ENCODE data around the gene BTNL9.
"Not testable (repeated sequence)": the region's sequence is repeated elsewhere in the genome, so short reads cannot be mapped to it uniquely, and the experiment has no call there.

Gene BTNL9

DNA sequence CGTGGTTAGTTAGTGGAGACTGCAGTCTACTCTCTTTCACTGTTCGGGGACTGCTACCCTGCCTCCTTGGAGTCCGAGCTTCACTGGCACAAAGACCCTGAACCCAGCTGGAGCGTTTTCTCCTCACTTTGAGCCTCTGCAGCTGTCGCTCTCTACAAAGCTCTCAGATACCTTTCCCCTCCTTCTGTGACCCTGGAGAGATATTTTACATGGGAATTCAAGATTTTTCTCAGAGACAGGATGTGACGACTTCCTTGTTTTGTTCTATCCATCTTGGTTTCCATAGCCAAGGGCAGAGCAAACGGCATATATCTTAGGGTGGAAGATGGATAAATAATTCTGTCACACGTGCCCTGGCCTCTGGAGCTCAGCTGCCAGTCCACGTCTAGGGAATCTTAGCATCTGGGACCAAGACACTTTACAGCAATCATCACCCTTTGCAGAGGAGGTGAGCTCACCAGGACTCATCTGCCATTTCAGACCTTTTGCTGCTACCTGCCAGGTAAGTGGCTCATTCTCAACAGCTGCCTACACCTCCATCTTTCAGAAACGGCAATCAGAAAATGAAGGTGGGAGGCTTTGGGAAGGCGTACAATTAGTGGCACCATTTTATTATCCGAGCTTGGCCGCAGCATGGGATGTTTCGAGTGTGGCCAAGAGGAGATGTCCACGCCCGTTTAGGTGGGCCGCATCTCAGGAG is at the start of gene BTNL9:
TSS of gene BTNL9 (plus strand) at position 336 of the 700 bp plus-strand sequence. CDS start 5,224 bp downstream, outside the sequence.
- DNase-seq (ENCODE audit: low read depth in 2 of 3, low spot score in 1 of 3): no peak

DNA sequence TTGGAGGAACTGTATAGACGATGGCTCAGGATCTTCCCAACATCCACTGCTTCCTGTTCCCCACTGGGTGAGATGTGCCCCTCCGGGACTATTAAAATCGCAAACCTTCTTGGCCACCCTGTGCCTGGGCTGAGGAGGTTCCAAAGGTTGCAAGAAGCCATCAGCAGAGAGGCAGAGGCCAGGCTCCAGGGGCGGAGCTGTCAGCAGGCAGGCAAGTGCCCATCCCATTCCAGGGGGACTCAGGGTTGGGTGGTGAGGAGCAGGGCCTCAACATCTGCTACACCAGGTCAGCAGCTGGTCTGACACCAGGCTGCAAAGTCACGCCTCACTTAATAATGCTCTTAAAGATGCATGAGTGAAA is 49.2 kb upstream of the BTNL9 start:
- DNase-seq (ENCODE audit: low read depth in 2 of 3, low spot score in 1 of 3): no peak

DNA sequence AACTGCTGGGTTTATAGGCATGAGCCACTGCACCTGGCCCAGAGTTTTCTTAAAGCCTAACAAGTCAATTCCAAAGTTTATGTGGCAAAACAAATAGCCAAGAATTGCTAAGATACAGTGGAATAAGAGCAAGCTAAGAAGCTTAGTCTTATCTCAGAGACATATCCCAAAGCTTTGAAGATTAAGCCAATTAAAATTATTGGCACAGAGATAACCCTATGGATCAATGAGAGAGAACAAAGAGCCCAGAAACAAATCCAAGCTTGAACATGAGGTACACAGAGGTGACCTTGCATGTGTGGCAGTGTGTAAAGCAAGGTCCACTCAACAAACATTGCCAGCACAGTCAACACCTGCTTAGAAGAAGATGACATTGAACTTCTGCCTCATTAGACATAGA is 38.1 kb upstream of the BTNL9 start:
- DNase-seq (ENCODE audit: low read depth in 2 of 3, low spot score in 1 of 3): no peak

DNA sequence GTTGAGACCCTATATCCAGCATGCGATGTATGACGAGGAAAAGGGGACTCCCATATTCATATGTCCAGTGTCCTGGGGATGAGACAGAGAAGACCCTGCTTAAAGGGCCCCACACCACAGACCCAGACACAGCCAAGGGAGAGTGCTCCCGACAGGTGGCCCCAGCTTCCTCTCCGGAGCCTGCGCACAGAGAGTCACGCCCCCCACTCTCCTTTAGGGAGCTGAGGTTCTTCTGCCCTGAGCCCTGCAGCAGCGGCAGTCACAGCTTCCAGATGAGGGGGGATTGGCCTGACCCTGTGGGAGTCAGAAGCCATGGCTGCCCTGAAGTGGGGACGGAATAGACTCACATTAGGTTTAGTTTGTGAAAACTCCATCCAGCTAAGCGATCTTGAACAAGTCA is 34.3 kb upstream of the BTNL9 start:
- DNase-seq (ENCODE audit: low read depth in 2 of 3, low spot score in 1 of 3): no peak

DNA sequence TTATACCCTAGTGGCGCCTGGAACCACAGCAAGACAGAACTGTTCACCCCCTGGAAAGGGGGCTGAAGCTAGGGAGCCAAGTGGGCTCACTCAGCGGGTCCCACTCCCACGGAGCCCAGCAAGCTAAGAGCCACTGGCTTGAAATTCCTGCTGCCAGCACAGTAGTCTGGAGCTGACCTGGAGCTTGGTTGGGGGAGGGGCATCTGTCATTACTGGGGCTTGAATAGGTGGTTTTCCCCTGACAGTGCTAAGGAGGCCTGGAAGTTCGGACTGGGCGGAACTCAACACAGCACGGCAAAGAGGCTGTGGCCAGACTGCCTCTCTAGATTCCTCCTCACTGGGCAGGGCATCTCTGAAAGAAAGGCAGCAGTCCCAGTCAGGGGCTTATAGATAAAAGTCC is 31.9 kb upstream of the BTNL9 start:
- no peak for DNase-seq (ENCODE audit: low read depth in 2 of 3, low spot score in 1 of 3)

DNA sequence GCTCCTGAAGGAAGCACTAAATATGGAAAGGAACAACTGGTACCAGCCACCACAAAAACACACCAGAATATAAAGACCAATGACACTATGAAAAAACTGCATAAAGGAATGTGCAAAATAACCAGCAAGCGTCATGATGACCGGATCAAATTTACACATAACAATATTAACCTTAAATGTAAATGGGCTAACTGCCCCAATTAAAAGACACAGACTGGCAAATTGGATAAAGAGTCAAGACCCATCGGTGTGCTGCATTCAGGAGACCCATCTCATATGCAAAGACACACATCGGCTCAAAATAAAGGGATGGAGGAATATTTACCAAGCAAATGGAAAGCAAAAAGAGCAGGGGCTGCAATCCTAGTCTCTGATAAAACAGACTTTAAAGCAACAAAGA is 30.0 kb upstream of the BTNL9 start:
- not testable (repeated sequence) for DNase-seq (ENCODE audit: low read depth in 2 of 3, low spot score in 1 of 3)

DNA sequence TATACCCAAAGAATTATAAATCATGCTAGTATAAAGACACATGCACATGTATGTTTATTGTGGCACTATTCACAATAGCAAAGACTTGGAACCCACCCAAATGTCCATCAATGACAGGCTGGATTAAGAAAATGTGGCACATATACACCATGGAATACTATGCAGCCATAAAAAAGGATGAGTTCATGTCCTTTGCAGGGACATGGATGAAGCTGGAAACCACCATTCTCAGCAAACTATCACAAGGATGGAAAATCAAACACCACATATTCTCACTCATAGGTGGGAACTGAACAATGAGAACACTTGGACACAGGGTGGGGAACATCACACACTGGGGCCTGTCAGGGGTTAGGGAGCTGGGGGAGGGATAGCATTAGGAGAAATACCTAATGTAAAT is 25.4 kb upstream of the BTNL9 start:
- not testable (repeated sequence) for DNase-seq (ENCODE audit: low read depth in 2 of 3, low spot score in 1 of 3)

DNA sequence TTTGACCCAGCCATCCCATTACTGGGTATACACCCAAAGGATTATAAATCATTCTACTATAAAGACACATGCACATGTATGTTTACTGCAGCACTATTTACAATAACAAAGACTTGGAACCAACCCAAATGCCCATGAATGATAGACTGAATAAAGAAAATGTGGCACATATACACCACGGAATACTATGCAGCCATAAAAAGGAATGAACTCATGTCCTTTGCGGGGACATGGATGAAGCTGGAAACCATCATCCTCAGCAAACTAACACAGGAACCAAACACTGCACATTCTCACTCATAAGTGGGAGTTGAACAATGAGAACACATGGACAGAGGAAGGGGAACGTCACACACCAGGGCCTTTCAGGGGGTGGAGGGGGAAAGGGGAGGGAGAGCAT is 22.6 kb upstream of the BTNL9 start:
- not testable (repeated sequence) for DNase-seq (ENCODE audit: low read depth in 2 of 3, low spot score in 1 of 3)

DNA sequence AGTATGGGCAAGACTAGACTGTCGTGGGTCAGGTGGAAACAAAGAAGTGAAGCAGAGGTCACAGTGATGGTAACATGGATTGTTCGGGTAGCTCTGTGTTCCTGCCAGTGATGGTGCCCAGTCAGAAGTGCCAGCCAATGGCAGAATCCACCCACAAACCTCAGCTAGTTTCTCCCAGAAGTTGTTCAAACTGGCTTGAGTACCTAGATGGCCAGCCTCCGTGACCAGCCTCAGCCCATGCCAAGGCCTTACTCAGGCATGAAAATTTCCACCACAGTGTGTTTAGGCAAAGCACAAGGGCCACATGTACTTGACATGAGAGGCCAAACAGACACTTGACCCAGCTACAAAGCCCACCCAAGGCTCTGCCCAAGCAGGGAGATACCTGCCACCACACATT is 19.4 kb upstream of the BTNL9 start:
- no peak for DNase-seq (ENCODE audit: low read depth in 2 of 3, low spot score in 1 of 3)

DNA sequence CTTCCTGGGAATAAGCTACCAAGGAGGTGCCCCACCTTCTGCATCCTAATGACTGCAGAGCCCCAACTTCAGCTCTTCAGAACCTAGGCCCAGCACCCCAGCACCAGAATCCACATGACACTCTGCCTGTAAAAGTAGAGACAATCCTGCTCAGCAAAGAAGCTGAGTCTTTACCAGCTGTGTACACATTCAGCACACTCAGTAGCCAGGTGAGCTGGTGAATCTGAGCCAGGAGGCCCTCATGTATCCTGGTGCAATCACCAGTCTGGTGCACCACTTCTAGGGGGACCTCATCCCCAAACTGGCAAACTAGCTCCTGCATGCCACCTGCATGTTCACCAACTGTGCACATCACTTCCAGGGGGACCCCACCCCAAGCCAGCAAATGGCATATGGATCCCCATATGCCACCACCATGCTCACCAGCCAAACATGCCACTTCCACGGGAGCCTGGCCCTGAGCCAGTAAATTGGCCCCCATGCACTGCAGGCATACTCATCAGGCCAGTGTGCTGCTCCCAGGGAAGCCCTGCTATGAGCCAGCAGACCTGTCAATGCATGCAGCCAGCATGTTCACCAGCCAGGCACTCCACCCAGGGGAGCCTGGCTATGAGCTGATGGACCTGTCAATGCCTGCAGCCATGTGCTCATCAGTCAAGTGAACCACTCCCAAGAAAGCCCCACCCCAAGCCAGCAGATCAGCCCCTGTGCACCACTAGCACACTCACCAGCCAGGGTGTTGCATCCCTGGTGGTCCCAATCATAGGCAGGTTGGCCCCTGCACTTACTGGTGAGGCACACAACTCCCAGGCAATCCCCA is 15.6 kb upstream of the BTNL9 start:
- no peak for DNase-seq (ENCODE audit: low read depth in 2 of 3, low spot score in 1 of 3)

DNA sequence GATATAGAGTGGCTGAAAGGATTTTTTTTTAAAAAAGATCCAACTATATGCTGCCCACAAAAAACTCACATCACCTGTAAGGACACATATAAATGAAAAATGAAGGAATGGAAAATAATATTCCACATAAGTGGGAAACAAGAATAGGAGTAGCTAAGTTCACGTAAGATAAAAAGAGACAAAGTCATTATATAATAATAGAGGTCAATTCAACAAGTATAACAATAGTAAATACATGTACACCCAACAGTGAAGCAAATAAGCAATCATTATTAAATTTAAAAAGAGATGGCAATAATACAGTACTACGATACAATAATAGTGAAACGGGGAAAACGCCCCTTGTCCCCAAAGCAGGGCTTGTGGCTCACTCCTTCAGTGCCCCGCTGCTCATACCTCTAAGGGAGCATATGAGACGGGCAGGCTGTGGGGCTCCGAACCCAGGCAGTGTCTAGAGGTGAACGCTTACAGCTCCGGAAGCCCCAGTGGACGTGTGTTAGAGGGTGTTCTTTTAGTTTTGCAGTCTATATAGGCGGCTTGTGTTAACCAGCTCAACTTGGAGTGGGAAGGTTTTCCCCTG is 12.5 kb upstream of the BTNL9 start:
- DNase-seq (ENCODE audit: low read depth in 2 of 3, low spot score in 1 of 3): no peak

DNA sequence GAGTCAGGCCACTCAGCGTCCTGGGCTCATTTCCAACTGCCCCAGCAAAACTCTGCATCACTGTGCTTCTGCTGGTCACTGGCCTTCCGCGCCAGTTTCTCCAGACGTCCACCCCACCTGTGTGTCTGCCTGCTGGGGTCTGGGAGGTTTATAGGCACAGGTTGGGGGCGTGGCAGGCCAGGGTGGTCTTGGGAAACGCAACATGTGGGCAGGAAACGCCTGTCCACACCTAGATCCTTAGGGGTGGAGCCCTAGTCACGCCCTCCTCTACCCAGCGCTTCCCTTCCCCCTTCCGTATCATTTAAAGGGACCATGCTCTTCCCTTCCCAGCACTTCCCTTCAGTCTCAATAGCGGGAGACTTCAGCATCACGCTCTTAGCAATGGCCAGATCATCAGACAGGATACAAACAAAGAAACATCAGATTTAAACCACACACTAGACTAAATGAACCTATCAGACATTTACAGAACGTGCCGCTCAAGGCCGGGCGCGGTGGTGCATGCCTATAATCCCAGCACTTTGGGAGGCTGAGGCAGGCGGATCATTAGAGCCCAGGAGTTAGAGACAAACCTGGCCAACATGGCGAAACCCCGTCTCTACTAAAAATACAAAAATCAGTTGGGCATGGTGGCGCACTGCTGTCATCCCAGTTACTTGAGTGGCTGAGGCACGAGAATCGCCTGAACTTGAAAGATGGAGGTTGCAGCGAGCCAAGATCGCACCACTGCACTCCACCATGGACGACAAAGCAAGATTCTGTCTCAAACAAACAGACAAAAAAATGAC is 11.8 kb upstream of the BTNL9 start:
- DNase-seq (ENCODE audit: low read depth in 2 of 3, low spot score in 1 of 3): no peak

DNA sequence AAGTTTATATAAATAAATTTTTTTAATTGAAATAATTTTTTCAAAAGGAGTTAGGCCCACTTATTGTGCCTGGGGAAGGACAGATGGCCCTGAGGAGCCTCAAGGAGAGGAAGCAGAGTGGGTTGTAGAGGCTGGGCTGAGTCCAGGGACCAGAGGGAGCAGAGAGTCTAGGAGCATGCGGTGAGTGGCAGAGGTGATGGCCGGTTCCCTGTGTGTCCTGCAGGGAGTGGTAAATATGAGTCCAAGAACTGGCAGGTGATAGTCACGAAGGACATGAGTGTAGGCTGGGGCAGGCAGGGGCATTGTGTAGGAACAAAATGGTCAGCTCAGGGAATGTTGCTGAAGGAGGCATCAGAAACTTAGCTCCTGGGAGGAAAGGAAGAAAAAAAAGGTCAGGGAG is 8.3 kb upstream of the BTNL9 start:
- no peak for DNase-seq (ENCODE audit: low read depth in 2 of 3, low spot score in 1 of 3)

DNA sequence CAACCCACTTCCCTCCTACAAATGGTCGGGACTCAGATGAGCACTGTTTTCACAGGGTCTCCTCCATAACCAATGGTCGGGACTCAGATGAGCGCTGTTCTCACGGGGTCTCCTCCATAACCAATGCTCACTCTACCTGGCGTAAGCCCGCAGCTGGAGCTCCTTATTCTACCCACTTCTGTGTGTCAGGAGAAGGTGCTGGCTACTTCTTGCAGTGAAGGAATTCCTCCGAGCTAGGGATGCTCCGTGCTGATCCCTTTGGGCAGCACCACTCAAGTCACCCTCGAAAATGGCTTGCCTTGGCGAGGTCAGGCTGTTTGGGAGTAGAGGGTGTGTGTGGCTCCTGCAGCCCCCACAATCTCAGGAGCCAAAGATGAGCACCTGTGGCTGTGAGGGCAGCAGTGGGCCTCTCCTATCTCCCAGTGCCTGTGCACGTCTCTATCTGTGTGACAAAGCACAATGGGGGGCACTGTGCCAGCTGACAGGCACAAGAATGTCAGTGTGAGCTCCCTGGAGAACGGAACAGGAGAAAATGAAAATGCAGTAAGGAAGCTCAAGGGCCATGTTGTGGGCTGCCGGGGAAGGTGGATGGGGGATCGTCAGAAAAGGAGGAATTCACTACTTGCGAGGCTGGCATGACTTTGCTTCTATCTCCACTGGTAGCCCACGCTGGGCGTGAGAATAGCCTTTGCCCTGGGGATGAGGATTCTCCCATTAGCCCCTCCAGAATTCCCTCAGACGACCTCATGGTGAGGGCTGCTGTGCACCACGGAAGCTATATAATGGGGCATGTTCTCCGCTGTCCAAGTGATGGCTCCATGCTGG is 3.9 kb upstream of the BTNL9 start:
- DNase-seq (ENCODE audit: low read depth in 2 of 3, low spot score in 1 of 3): no peak

DNA sequence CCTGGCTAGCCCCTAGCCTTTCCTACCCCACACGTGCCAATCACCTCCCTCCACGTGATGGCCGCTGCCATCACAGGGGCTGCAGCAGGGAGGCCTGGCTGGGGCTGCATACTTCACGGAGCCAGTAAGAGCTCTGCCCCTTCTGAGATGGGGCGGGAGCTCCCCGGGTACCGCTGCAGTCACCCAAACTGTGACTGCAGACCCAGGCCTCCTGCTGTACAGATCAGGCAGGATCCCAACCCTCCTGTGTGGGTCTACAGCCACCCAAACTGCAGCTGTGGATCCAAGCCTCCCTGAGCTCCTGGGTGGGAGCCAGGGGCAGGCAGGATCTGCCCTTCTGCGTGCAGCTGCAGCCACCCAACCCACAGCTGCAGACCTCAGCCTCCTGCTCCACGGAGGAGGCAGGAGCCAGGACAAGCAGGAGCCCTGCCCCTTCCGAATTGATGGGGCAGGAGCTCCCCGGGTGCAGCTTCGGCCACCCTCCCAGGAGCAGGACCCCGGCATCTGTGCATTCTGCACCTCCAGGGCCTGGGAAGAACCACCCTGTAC is 3.2 kb upstream of the BTNL9 start:
- DNase-seq (ENCODE audit: low read depth in 2 of 3, low spot score in 1 of 3): no peak

DNA sequence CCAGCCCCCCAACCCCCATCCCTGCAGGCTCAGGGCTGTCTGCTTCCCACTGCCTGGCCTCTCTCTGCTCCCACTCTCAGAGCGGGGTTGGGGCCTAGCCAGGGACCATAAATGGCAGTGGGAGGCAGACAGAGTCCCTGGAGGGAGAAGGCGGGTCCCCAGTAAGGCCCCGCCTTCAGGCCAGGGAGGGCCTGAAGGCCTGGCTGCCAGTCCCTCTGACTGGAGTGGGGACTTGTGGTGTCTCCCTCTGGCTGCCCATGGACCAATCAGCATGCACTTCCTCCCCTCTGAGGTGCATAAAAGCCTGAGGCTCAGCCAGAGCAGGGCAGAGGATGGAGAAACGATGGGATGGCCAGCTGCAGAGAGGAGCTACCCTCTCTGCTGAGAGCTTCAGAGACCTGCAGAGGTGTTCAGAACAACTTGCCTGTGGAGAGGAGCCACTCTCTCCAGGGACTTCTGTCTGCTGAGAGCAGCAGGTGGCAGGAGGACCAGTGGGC is 2.7 kb upstream of the BTNL9 start:
- DNase-seq (ENCODE audit: low read depth in 2 of 3, low spot score in 1 of 3): no peak

DNA sequence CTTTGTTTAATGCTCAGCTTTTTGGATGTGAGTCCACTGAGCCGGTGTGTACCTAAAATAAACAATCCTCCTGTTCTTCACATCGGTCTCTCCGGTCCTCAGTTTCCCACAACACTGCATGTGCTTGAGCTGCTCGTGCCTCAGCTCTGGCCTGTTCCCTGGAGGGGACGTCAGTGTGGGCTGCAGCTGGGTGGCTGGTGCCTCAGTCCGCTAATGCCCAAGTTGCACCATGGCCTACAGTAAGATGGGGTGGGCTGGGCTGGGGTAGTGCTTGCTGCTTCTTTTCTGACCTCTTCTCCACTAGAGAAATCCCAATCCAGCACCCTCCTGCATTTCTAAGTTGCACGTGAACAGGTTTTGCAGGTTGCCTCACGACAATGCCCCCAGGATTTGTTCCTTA is 595 bp upstream of the BTNL9 start:
- no peak for DNase-seq (ENCODE audit: low read depth in 2 of 3, low spot score in 1 of 3)

DNA sequence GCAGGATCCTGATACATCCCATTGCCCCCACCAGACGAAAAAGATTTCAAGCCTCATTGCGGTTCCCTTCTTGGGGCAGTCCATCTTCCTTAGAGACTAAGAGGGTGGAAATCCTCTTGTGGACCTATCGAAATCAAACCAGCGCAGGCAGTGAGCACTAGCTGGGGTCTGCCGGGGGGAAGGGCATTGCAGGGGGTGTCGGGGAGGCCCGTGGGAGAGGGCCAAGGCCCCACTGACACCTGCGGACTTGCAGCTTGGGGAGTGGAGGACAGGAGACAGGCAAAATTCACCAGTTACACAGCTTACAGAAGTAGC is 522 bp downstream of the BTNL9 start:
- no peak for DNase-seq (ENCODE audit: low read depth in 2 of 3, low spot score in 1 of 3)

DNA sequence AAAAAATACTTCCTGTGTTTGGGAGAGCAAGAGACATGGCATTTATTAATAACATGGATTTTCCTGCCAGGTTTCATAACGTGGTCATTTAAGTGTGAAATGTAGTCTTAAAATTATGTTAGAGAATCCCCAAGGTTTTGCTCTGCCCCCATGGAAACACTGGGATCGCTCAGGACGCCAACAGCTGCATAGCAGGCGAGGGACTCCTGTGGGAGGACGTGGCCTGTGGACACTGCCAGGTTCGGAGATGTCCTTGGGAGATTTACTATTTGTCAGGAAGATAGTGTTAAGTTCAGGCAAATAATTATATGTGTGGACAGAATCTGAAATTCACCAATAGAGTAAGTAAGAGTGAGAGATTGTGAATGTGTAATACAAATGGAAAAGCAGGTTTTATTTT is 977 bp downstream of the BTNL9 start:
- DNase-seq (ENCODE audit: low read depth in 2 of 3, low spot score in 1 of 3): no peak

DNA sequence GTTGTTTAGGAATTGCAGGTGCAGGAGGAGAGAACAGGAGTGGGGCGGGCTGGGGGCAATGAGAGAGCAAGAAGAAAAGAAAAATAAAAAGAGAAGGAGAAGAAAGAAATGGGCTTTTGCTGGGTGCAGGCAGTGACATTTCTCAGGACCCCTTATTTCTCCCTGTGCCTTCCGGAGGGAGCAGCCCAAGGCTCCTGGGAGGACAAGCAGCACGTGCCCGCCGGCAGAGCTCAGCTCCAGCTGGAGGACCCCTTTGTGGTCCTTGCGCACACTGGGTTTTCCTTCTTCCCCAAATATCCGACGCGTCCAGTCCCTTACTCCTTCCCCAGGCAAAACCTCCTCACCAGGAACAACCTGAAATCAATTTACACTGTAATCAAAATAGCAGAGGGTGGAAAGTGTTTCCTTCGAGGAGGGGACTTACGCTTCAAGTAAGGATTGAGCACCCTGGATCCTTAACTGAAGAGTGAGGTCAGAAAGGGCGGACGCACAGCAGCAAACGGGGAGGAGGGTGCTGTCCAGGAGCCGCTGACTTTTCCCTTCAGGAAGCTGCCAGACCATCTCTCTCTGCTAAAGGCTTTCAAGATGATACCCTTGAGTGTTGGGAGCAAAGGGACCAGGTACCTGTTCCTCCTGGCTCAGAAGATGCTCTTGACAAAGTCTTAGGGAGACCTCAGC is 2.1 kb downstream of the BTNL9 start:
- no peak for DNase-seq (ENCODE audit: low read depth in 2 of 3, low spot score in 1 of 3)
